Prostate gland (tissue), 2 donors: ENCODE results near the gene TMEM44. TPM values are rescaled to one million over a fixed set of nuclear protein-coding genes. Genes with fewer than 3 reads are reported as not detected.

ENCODE experiments used
- DNase-seq: peaks from one replicate; pipeline ENCODE4 v3.0.0-alpha.2; 2019; ENCODE audit warnings: low spot score
- H3K27ac ChIP-seq, 2 donors: fragments of 200-600 bp; sonication (generic); 2 replicates each; pipeline ENCODE4 v1.5.1; 2017 to 2019
- H3K27me3 ChIP-seq: fragments of 200-600 bp; sonication (generic); replicated peaks from 2 replicates; pipeline ENCODE4 v1.5.1; 2019; ENCODE audit not compliant: insufficient read depth
- H3K36me3 ChIP-seq, 2 donors: fragments of 200-600 bp; sonication (generic); 1 replicate in 1 of 2; 2 replicates in 1 of 2; pipeline versions ENCODE4 v1.5.1 to v1.8.1; 2017 to 2019
- H3K4me1 ChIP-seq: fragments of 200-600 bp; sonication (generic); replicated peaks from 2 replicates; pipeline ENCODE4 v1.5.1; 2019
- H3K4me3 ChIP-seq, 2 donors: fragments of 200-600 bp; sonication (generic); 2 replicates each; pipeline ENCODE4 v1.5.1; 2017 to 2019
- H3K9me3 ChIP-seq: fragments of 200-600 bp; sonication (generic); 2 replicates; pipeline ENCODE4 v1.5.1; 2017
- POLR2A ChIP-seq: fragments of 450-650 bp; IDR thresholded peaks from one replicate; pipeline ENCODE4 v1.6.1; 2016; ENCODE audit warnings: antibody characterized with exemption, mild to moderate bottlenecking
- POLR2AphosphoS5 ChIP-seq: sonication (generic); formaldehyde crosslinking; IDR thresholded peaks from one replicate; pipeline ENCODE4 v1.6.1; 2017; ENCODE audit warnings: antibody characterized with exemption
- WGBS: methylation state at CpG from one replicate; pipeline ENCODE4 v1.1.5; 2018; 5-methylcytosine and 5-hydroxymethylcytosine counted together
- intact Hi-C: fragments of 100-400 bp; cut with DNase I; formaldehyde crosslinking; loops from one replicate; pipeline ENCODE4 v1.14.2; 2022
- total RNA-seq, 2 donors: library from RNA; depleted of rRNA; stranded (reverse); fragments of >200 nt; gene quantifications; one replicate each; pipeline ENCODE4 v1.1.0, GENCODE V29; 2016
- TF ChIP-seq, protein P1 (sequence below), 4 experiments: fragments of 200-600 bp in 2 of 4; fragments of 450-650 bp in 2 of 4; sonication (generic) in 2 of 4; IDR thresholded peaks; 1 replicate in 3 of 4; 2 replicates in 1 of 4; pipeline ENCODE4 v1.5.1; 2016 to 2019; ENCODE audit warnings: antibody characterized with exemption in 4 of 4, mild to moderate bottlenecking in 2 of 4, moderate library complexity in 2 of 4

The TMEM44 gene
- total RNA-seq, 2 donors from 2014 or later = 11.0 to 11.1 TPM

DNA sequence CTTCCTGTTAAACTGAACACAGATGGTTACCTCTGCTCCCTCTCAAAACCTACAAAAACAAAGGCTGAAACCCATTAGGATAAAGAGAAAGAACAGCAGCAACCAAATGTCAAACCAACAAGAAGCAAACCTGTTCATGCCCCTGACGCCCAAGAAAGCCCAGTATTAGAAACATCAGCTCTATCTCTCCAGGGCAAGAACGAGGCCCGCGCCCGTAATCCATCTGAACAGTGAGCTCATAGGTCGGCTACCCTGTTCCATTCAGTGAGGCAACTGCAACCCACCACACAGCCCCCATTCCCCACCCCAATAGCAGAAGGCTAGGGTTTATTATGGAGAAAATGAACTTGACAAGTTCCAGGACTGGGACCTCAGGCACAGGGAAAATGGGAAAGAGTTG lies 28.7 kb upstream of the TMEM44 start:
- WGBS = 71% methylated on average over 6 of the region's 6 CpGs
- Histone ChIP-seq H3K9me3 (no peaks in the 10 kb centered on the region), H3K36me3 (peaks cover 0 to 3% of the 10 kb centered on the region in 2 donors), H3K4me3 (no peak overlapping the region), H3K4me1 (no peaks in the 10 kb centered on the region), H3K27me3 (no peaks in the 10 kb centered on the region), H3K27ac (no peak overlapping the region)
- intact Hi-C loops = no loop called here
- TF ChIP-seq, protein P1, sequence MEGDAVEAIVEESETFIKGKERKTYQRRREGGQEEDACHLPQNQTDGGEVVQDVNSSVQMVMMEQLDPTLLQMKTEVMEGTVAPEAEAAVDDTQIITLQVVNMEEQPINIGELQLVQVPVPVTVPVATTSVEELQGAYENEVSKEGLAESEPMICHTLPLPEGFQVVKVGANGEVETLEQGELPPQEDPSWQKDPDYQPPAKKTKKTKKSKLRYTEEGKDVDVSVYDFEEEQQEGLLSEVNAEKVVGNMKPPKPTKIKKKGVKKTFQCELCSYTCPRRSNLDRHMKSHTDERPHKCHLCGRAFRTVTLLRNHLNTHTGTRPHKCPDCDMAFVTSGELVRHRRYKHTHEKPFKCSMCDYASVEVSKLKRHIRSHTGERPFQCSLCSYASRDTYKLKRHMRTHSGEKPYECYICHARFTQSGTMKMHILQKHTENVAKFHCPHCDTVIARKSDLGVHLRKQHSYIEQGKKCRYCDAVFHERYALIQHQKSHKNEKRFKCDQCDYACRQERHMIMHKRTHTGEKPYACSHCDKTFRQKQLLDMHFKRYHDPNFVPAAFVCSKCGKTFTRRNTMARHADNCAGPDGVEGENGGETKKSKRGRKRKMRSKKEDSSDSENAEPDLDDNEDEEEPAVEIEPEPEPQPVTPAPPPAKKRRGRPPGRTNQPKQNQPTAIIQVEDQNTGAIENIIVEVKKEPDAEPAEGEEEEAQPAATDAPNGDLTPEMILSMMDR (IDR thresholded peaks at IDR 0.05) = no peak
- TF ChIP-seq POLR2AphosphoS5 (no peak), POLR2A (no peak)
- DNase-seq = no peak

DNA sequence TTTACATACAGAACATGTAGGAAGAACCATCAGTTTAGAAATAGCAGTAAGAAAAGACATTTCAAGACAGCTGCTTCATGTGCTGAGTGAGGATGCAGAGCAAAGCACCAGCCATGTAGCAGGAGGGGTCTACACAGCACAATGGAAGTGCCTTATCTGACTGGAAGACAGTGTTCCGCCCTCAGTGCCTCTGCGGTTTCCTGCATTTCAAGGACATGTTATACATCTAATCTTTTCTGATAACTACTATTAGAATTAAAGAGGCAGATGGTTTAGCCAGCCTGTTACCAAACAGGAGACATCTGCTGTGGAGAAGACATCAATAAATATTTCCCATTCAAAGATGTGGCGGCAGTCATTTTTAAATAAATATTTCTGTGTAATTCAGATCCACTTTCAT lies 28.2 kb upstream of the TMEM44 start:
- WGBS = 71% methylated on average over 3 of the region's 3 CpGs
- H3K27me3 ChIP-seq = no peaks in the 10 kb centered on the region
- peaks cover 0 to 3% of the 10 kb centered on the region in 2 donors for H3K36me3 ChIP-seq
- H3K4me3 ChIP-seq = no peak overlapping the region
- H3K9me3 ChIP-seq = no peaks in the 10 kb centered on the region
- H3K4me1 ChIP-seq = no peaks in the 10 kb centered on the region
- intact Hi-C loops = no loop called here
- no peak overlapping the region for H3K27ac ChIP-seq
- TF ChIP-seq, protein P1 (IDR thresholded peaks at IDR 0.05) = no peak
- TF ChIP-seq POLR2AphosphoS5 (no peak), POLR2A (no peak)
- no peak for DNase-seq

DNA sequence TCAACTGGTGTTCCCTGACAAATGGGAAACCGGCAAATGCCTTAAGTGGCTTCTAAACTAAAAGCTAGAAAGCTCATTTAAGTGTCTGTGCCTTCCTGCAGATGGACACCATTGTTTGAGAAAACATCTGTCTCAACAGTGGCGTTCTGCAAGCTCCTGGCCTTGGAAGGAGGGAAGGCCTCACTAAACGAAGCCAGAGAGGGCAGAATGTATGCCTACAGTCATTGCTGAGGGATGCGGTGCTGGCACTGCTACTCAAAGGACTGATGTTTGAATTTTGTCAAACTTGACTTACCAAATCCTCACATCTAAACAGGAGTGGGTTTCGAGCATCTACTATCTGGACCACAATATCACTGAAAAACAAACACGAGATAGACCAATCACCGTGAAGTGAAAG lies 26.6 kb upstream of the TMEM44 start:
- H3K27ac ChIP-seq = no peak overlapping the region
- TF ChIP-seq, protein P1 (IDR thresholded peaks at IDR 0.05) = no peak
- TF ChIP-seq POLR2AphosphoS5 (no peak), POLR2A (no peak)
- H3K27me3 ChIP-seq = no peaks in the 10 kb centered on the region
- no peak for DNase-seq
- H3K4me1 ChIP-seq = no peaks in the 10 kb centered on the region
- H3K9me3 ChIP-seq = no peaks in the 10 kb centered on the region
- WGBS = 88% methylated on average over 7 of the region's 7 CpGs
- intact Hi-C loops = no loop called here
- no peak overlapping the region for H3K4me3 ChIP-seq
- no peaks in the 10 kb centered on the region for H3K36me3 ChIP-seq

DNA sequence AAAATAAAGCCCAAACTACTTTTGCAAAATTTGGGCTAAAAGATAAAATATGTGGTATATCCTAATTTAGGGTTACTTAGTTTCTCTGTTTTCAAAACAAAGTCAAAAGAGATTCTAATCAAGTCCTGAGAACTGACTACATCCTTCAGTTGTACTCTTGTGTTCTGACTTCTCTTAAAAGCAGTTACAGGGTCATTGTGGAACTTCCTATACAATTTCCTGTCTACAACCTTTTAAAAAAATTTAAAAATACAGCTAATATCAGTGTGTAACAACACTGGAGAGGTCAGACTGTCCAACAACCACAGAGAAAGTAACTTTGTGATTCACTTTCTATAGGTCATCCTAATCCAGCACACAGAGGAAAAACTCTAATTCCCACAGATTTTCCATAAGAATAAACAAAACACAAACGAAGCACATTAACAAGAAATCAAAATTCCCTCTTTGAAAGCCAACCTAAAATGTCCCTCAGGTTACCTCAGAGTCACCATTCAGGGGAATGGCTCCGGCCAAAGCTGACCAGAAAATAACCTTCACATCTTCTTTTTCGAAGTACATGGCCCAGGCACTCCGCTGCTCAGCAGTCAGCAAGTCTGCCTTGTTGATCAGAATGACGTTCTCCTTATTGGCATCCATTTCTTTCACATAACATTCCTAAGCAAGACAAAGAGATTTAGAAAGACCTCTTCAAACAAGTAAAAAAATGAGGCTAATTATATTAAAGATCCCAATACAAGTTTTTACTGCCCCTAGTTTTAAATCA lies 25.4 kb upstream of the TMEM44 start:
- no peak for DNase-seq
- no peak overlapping the region for H3K4me3 ChIP-seq
- 81% methylated on average over 5 of the region's 5 CpGs for WGBS
- intact Hi-C loops = no loop called here
- no peaks in the 10 kb centered on the region for H3K9me3 ChIP-seq
- no peaks in the 10 kb centered on the region for H3K36me3 ChIP-seq
- H3K27ac ChIP-seq = peak overlapping the region in 1 of 2 donors; percentile 1
- TF ChIP-seq POLR2A (no peak), POLR2AphosphoS5 (no peak)
- TF ChIP-seq, protein P1 (IDR thresholded peaks at IDR 0.05) = no peak
- H3K4me1 ChIP-seq = no peaks in the 10 kb centered on the region
- no peaks in the 10 kb centered on the region for H3K27me3 ChIP-seq

DNA sequence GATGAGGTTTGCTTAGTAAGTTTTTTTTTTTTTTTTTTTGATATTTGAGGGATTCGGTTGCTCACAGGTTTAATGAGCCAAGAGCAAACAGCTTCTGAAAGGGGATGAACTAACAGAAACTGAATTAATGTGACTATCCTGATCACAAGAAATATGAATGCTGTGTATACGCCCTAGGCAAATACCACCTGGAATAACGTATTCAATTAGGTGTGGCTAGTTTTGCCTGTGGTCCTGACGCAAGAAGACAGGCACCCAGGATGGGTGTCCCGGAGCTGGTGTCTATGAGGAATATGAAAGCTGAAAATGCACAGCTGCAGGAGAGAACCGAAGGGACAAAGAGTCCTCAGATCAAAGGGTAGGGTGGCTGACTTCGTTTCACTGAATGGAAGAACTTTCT lies 24.2 kb upstream of the TMEM44 start:
- DNase-seq = no peak
- intact Hi-C loops = no loop called here
- 43% methylated on average over 7 of the region's 7 CpGs for WGBS
- no peak overlapping the region for H3K4me3 ChIP-seq
- peaks cover 0 to 3% of the 10 kb centered on the region in 2 donors for H3K36me3 ChIP-seq
- TF ChIP-seq POLR2A (no peak), POLR2AphosphoS5 (peak; percentile 4)
- TF ChIP-seq, protein P1 (IDR thresholded peaks at IDR 0.05) = no peak
- no peaks in the 10 kb centered on the region for H3K4me1 ChIP-seq
- no peaks in the 10 kb centered on the region for H3K27me3 ChIP-seq
- H3K27ac ChIP-seq = peak overlapping the region in 1 of 2 donors; percentile 32
- H3K9me3 ChIP-seq = no peaks in the 10 kb centered on the region
